Calu3 (cell line): ENCODE measurements around the gene RPTOR. TPM values are rescaled to one million over a fixed set of nuclear protein-coding genes. Genes with fewer than 3 reads are reported as not detected.

ENCODE experiments used
- BruUV-seq: library from RNA; stranded (reverse); fragments of 400-500 nt; replicated peaks from 2 replicates; lab custom pipeline; 2021; lab: Mats Ljungman, UMichigan
- CTCF ChIA-PET: fragments of 300-600 bp; sonication (Branson Sonifier 250); formaldehyde crosslinking; loops from one replicate; lab custom pipeline; 2022; ENCODE audit warnings: antibody characterized with exemption; lab: Charles Lee
- DNase-seq: peaks from one replicate; pipeline ENCODE4 v3.0.0; 2022
- H3K27ac Mint-ChIP-seq: one replicate; pipeline ENCODE4 v1.8.0; 2022; ENCODE audit warnings: mixed read lengths; ENCODE audit not compliant: unreplicated experiment
- H3K27me3 Mint-ChIP-seq: one replicate; pipeline ENCODE4 v1.8.0; 2022; ENCODE audit warnings: mixed read lengths; ENCODE audit not compliant: unreplicated experiment
- H3K36me3 Mint-ChIP-seq: one replicate; pipeline ENCODE4 v1.8.0; 2022; ENCODE audit warnings: mild to moderate bottlenecking, moderate library complexity, mixed read lengths; ENCODE audit not compliant: insufficient read depth, unreplicated experiment
- H3K4me1 Mint-ChIP-seq: one replicate; pipeline ENCODE4 v1.8.0; 2022; ENCODE audit warnings: mild to moderate bottlenecking, low read depth, mixed read lengths; ENCODE audit not compliant: unreplicated experiment
- H3K4me3 Mint-ChIP-seq: one replicate; pipeline ENCODE4 v1.8.0; 2022; ENCODE audit warnings: mild to moderate bottlenecking, low read depth, moderate library complexity, mixed read lengths; ENCODE audit not compliant: unreplicated experiment
- H3K9me3 Mint-ChIP-seq: one replicate; pipeline ENCODE4 v1.8.0; 2022; ENCODE audit warnings: low read depth, mixed read lengths; ENCODE audit not compliant: unreplicated experiment
- CTCF ChIP-seq: fragments of 200-600 bp; IDR thresholded peaks from one replicate; pipeline ENCODE4 v1.8.0; 2022; ENCODE audit warnings: antibody characterized with exemption; ENCODE audit not compliant: unreplicated experiment
- intact Hi-C: fragments of 100-400 bp; cut with micrococcal nuclease; formaldehyde crosslinking; loops from one replicate; pipeline ENCODE4 v1.10.0; 2022; ENCODE audit not compliant: unreplicated experiment
- total RNA-seq: library from RNA; stranded (reverse); gene quantifications from 2 replicates; pipeline ENCODE4 v1.2.3, GENCODE V29; 2022

Gene RPTOR
- total RNA-seq, 1 experiment from 2014 or later, result 41.8 TPM

GRCh38 chr17:80663781-80664206, 119.2 kb downstream of the RPTOR start:
- CTCF ChIA-PET, result no interaction called here
- Mint-ChIP-seq H3K27ac (no peak overlapping the region), H3K4me3 (no peak overlapping the region), H3K36me3 (no peaks in the 10 kb centered on the region), H3K27me3 (no peaks in the 10 kb centered on the region), H3K9me3 (no peaks in the 10 kb centered on the region), H3K4me1 (no peaks in the 10 kb centered on the region)
- intact Hi-C loops, result no loop called here
- no peak for DNase-seq
- BruUV-seq, result no TSS peak
- no peak for TF ChIP-seq CTCF

GRCh38 chr17:80664217-80664790, 119.7 kb downstream of the RPTOR start:
- Mint-ChIP-seq H3K27me3 (no peaks in the 10 kb centered on the region), H3K27ac (no peak overlapping the region), H3K9me3 (no peaks in the 10 kb centered on the region), H3K4me3 (no peak overlapping the region), H3K36me3 (no peaks in the 10 kb centered on the region), H3K4me1 (no peaks in the 10 kb centered on the region)
- BruUV-seq, result no TSS peak
- no peak for DNase-seq
- TF ChIP-seq CTCF, result no peak
- intact Hi-C loops, result no loop called here
- CTCF ChIA-PET, result no interaction called here

- H3K4me1 Mint-ChIP-seq, result peaks cover 1% of the 10 kb centered on the region
These were observed 121.2 kb downstream of the RPTOR start for GRCh38 chr17:80665792-80666191.

GRCh38 chr17:80666867-80667266, 122.2 kb downstream of the RPTOR start:
- CTCF ChIA-PET, result no interaction called here
- intact Hi-C loops, result no loop called here
- H3K9me3 Mint-ChIP-seq, result no peaks in the 10 kb centered on the region
- peaks cover 12% of the 10 kb centered on the region for H3K4me1 Mint-ChIP-seq
- H3K4me3 Mint-ChIP-seq, result no peak overlapping the region
- no peaks in the 10 kb centered on the region for H3K27me3 Mint-ChIP-seq
- no peak for DNase-seq
- H3K27ac Mint-ChIP-seq, result no peak overlapping the region
- BruUV-seq, result no TSS peak
- TF ChIP-seq CTCF, result no peak
- peaks cover 4% of the 10 kb centered on the region for H3K36me3 Mint-ChIP-seq

More at GRCh38 chr17:80665792-80666191, 121.2 kb downstream of the RPTOR start:
- no peaks in the 10 kb centered on the region for H3K36me3 Mint-ChIP-seq
- no peak for TF ChIP-seq CTCF
- H3K9me3 Mint-ChIP-seq, result no peaks in the 10 kb centered on the region
- H3K27ac Mint-ChIP-seq, result no peak overlapping the region
- H3K27me3 Mint-ChIP-seq, result no peaks in the 10 kb centered on the region
- BruUV-seq, result no TSS peak
- CTCF ChIA-PET, result no interaction called here
- H3K4me3 Mint-ChIP-seq, result no peak overlapping the region
- intact Hi-C loops, result no loop called here
- DNase-seq, result no peak
